Spleen (tissue), 11 donors: ENCODE results near the gene GGT6. TPM values are rescaled to one million over a fixed set of nuclear protein-coding genes. Genes with fewer than 3 reads are reported as not detected.

ENCODE experiments used
- DNase-seq: peaks from one replicate; pipeline ENCODE4 v3.0.0-alpha.2; 2020
- H3K27ac ChIP-seq, 8 donors: fragments of 200-600 bp; sonication (generic) in 7 of 8; 1 replicate in 4 of 8; 2 replicates in 4 of 8; pipeline versions ENCODE4 v1.5.0 to v1.8.0; 2016 to 2021; ENCODE audit warnings: inconsistent platforms in 4 of 8, mild to moderate bottlenecking in 4 of 8, moderate library complexity in 1 of 8
- H3K27me3 ChIP-seq, 7 donors: fragments of 200-600 bp; sonication (generic) in 6 of 7; replicated peaks in 1 of 7; 1 replicate in 4 of 7; 2 replicates in 3 of 7; pipeline versions ENCODE4 v1.5.0 to v1.8.0; 2016 to 2021; ENCODE audit warnings: inconsistent platforms in 3 of 7, mild to moderate bottlenecking in 1 of 7
- H3K36me3 ChIP-seq, 6 donors: fragments of 200-600 bp; sonication (generic) in 5 of 6; 1 replicate in 4 of 6; 2 replicates in 2 of 6; pipeline versions ENCODE4 v1.5.0 to v1.8.0; 2016 to 2021; ENCODE audit warnings: inconsistent platforms in 2 of 6
- H3K4me1 ChIP-seq, 6 donors: fragments of 200-600 bp; sonication (generic) in 5 of 6; 1 replicate in 3 of 6; 2 replicates in 3 of 6; pipeline versions ENCODE4 v1.5.0 to v1.8.0; 2016 to 2021; ENCODE audit warnings: inconsistent platforms in 3 of 6
- H3K4me3 ChIP-seq, 8 donors: fragments of 200-600 bp; sonication (generic) in 7 of 8; 1 replicate in 4 of 8; 2 replicates in 4 of 8; pipeline versions ENCODE4 v1.5.0 to v1.8.0; 2016 to 2021; ENCODE audit warnings: inconsistent platforms in 4 of 8, mild to moderate bottlenecking in 4 of 8, moderate library complexity in 2 of 8
- H3K9me3 ChIP-seq, 8 donors: fragments of 200-600 bp; sonication (generic) in 7 of 8; 1 replicate in 4 of 8; 2 replicates in 4 of 8; pipeline versions ENCODE4 v1.5.0 to v1.8.0; 2016 to 2021; ENCODE audit warnings: inconsistent platforms in 4 of 8
- CTCF ChIP-seq, 11 experiments: fragments of 200-600 bp in 7 of 11; fragments of 450-650 bp in 4 of 11; sonication (generic) in 4 of 11; IDR thresholded peaks in 8 of 11; conservative IDR thresholded peaks in 3 of 11; 1 replicate in 7 of 11; 2 replicates in 4 of 11; pipeline versions ENCODE4 v1.4.0 to v1.8.0; 2016 to 2021; ENCODE audit warnings: antibody characterized with exemption in 11 of 11, inconsistent platforms in 4 of 11, mild to moderate bottlenecking in 1 of 11
- POLR2A ChIP-seq, 3 donors: fragments of 450-650 bp; IDR thresholded peaks; one replicate each; pipeline ENCODE4 v1.5.1; 2017; ENCODE audit warnings: antibody characterized with exemption in 3 of 3, mild to moderate bottlenecking in 1 of 3
- POLR2AphosphoS5 ChIP-seq, 3 donors: sonication (generic); formaldehyde crosslinking; IDR thresholded peaks; one replicate each; pipeline ENCODE4 v1.5.1; 2017; ENCODE audit warnings: antibody characterized with exemption in 3 of 3
- WGBS, 5 donors: extraction: QIAGEN DNeasy Blood & Tissue Kit in 3 of 5; methylation state at CpG; one replicate each; pipeline versions ENCODE4 v1.1.5 to v1.1.7; 2013 to 2018; 5-methylcytosine and 5-hydroxymethylcytosine counted together
- intact Hi-C: fragments of 100-400 bp; cut with DNase I; formaldehyde crosslinking; loops from one replicate; pipeline ENCODE4 v1.15.0; 2023; ENCODE audit warnings: low total_unique reads
- polyA plus RNA-seq, 3 donors: library from polyadenylated mRNA; stranded (reverse); fragments of 200-250 nt; gene quantifications; one replicate each; pipeline ENCODE4 v1.2.1, GENCODE V29; 2013
- total RNA-seq, 7 donors: library from RNA; depleted of rRNA in 3 of 7; stranded (reverse); fragments of >200 nt in 3 of 7; fragmentation: NEBNext Ultra II Directional in 4 of 7; extraction: Animal tissue kit (Norgen Biotek cat#: 25700) in 4 of 7; gene quantifications; one replicate each; pipeline versions ENCODE4 v1.1.0 to v1.2.1, GENCODE V29; 2016 to 2021
- donor health status: healthy with polysubstance abuse.
- donor health status: DM: no; HTN: no; CAD: no; lungs with moderate emphysema.
- donor health status: DM: no; HTN: no; CAD: no.
- donor health status: Bipolar disorder and iron deficiency.
- donor health status: healthy.
- donor health status: DM: no; HTN: no; CAD: no.
- donor health status: DM: yes; HTN: yes; CAD: no.

The GGT6 gene
- total and polyA plus RNA-seq, 10 donors, result 0.03 to 0.42 TPM; not detected in 8

- Histone ChIP-seq H3K4me3 (no peak overlapping the region), H3K36me3 (no peaks in the 10 kb centered on the region), H3K4me1 (peaks cover 6 to 21% (median 16%) of the 10 kb centered on the region in 6 donors), H3K27ac (no peak overlapping the region), H3K27me3 (peaks cover 4 to 60% (median 33%) of the 10 kb centered on the region in 7 donors), H3K9me3 (no peaks in the 10 kb centered on the region)
- DNase-seq, result peak; percentile 42
- TF ChIP-seq POLR2AphosphoS5 (IDR thresholded peaks at IDR 0.05) (no peak), CTCF (IDR thresholded peaks at IDR 0.05 in 8 of 11, conservative IDR thresholded peaks at IDR 0.05 in 3 of 11) (no peak)
- intact Hi-C loops, result no loop called here
- WGBS, 5 donors, result 83 to 89% (median 86%) methylated on average over 6 to 7 of the region's 7 CpGs
These were observed 25.2 kb upstream of the GGT6 start for GRCh38 chr17:4585638-4585994.

DNA sequence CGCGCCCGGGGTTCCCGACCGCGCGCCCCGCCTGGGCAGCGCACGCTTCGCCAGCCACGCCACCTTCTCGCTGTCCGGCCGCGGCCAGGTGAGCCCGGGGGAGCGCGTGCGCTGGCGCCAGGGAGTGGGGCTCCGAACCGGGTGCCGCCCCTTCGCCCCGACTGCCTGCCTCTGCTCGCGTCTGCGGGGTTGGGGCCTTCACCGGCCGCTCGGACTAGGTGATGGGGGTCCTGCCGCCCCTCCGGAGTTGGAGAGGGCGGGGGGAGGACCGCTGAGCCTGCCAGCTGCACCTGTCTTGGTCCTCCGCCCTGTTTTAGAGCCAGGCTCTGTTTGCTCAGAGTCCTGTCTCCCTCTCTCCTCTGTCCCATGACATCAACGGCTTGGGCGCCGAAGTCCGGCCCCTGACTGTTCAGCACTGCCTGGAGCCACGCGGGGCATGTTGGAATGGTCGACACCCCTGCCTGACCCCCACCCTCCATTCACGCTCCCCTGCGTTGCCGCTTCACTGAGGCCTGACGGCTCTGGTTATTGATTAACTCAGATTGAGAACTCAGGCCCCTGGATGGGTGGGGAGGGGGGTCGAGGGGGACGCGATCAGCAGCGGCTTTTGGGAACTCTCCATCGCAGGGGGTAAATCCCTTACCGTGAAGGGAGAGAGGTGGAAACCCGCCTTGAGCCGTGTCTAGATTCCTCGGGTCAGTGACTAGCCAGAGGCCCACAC lies 24.7 kb upstream of the GGT6 start:
- WGBS, 5 donors, result 27 to 44% (median 38%) methylated on average over 26 to 57 of the region's 57 CpGs
- no peak for TF ChIP-seq CTCF (IDR thresholded peaks at IDR 0.05 in 8 of 11, conservative IDR thresholded peaks at IDR 0.05 in 3 of 11)
- no peak for TF ChIP-seq POLR2AphosphoS5 (IDR thresholded peaks at IDR 0.05)
- TF ChIP-seq POLR2A (IDR thresholded peaks at IDR 0.05), result no peak
- intact Hi-C loops, result no loop called here
- DNase-seq, result peak; percentile 64
- Histone ChIP-seq H3K27me3 (peaks cover 4 to 60% (median 33%) of the 10 kb centered on the region in 7 donors), H3K27ac (no peak overlapping the region), H3K36me3 (no peaks in the 10 kb centered on the region), H3K4me1 (peaks cover 6 to 21% (median 16%) of the 10 kb centered on the region in 6 donors), H3K4me3 (peak overlapping the region in 7 of 8 donors; percentile 37 to 70 (median 49)), H3K9me3 (no peaks in the 10 kb centered on the region)

GRCh38 chr17:4584101-4584916 lies 23.9 kb upstream of the GGT6 start, which contains the start of gene SMTNL2:
Gene SMTNL2, plus strand, starts transcription at chr17:4584529. Its CDS starts 77 bp downstream, at chr17:4584606.
- Histone ChIP-seq H3K27me3 (peaks cover 4 to 60% (median 33%) of the 10 kb centered on the region in 7 donors), H3K36me3 (no peaks in the 10 kb centered on the region), H3K9me3 (no peaks in the 10 kb centered on the region), H3K4me3 (peak within 1 kb of the TSS; percentile 21 to 70 (median 46)), H3K27ac (no peak within 1 kb of the TSS), H3K4me1 (peaks cover 6 to 21% (median 16%) of the 10 kb centered on the region in 6 donors)
- intact Hi-C loops, result no loop called here
- 1 to 3% (median 1%) methylated on average over 30 to 100 of the region's 100 CpGs for WGBS, 5 donors
- DNase-seq, result peak; percentile 75
- TF ChIP-seq POLR2A (IDR thresholded peaks at IDR 0.05) (no peak), CTCF (IDR thresholded peaks at IDR 0.05 in 8 of 11, conservative IDR thresholded peaks at IDR 0.05 in 3 of 11) (peak in 1 of 11 experiments; percentile 5), POLR2AphosphoS5 (IDR thresholded peaks at IDR 0.05) (peak in 2 of 3 donors; percentile 8 to 40)

- H3K27ac ChIP-seq, result no peak overlapping the region
These were observed 23.4 kb upstream of the GGT6 start for GRCh38 chr17:4583782-4584100.

More at GRCh38 chr17:4583782-4584100, 23.4 kb upstream of the GGT6 start:
- Histone ChIP-seq H3K9me3 (no peaks in the 10 kb centered on the region), H3K4me3 (peak overlapping the region; percentile 21 to 70 (median 46)), H3K27me3 (peaks cover 4 to 54% (median 33%) of the 10 kb centered on the region in 7 donors), H3K4me1 (peaks cover 6 to 21% (median 16%) of the 10 kb centered on the region in 6 donors), H3K36me3 (no peaks in the 10 kb centered on the region)
- DNase-seq, result peak; percentile 62
- TF ChIP-seq POLR2AphosphoS5 (IDR thresholded peaks at IDR 0.05) (no peak), CTCF (IDR thresholded peaks at IDR 0.05 in 8 of 11, conservative IDR thresholded peaks at IDR 0.05 in 3 of 11) (peak in 1 of 11 experiments; percentile 34)
- WGBS, 5 donors, result 24 to 34% (median 31%) methylated on average over 8 to 12 of the region's 12 CpGs
- intact Hi-C loops, result no loop called here
